ENCODE data around the gene PEMT.

Gene PEMT

DNA sequence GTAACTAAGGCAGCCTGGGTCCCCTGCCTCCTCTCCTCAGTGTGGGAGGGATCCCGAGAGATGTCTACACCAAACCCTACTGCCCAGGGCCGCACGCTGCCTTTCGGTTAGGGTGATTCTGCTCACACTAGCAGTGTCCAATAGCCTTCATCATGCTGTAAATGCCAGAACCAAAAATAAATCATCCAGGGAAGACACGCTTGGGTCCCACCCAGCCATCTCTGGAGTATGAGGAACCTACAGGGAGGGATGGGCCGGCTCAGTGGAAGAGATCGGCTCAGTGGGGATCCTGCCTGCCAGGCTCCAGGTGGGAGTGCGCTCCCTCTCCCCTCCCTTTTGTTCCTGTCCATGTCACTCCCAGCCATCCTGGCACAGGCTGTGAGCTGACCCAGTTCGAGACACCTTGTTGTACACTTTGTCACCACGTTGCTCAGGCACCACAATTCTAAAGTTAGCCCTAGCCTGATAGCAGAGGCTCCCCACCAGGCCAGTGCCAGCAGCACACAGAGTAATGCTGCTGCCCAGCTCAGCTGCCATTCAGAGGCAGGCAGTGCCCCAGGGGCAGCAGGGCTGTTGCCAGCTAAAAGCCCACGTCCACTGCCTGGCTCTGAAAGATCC lies 24.5 kb downstream of the PEMT start:
- Mint-ChIP-seq H3K9me3 (no peaks in the 10 kb centered on the region), H3K4me1 (peaks cover 75% of the 10 kb centered on the region), H3K36me3 (ENCODE audit: low read depth) (no peaks in the 10 kb centered on the region), H3K4me3 (no peak overlapping the region), H3K27ac (peak overlapping the region; percentile 22 to 88 (median 69)), H3K27me3 (ENCODE audit: low read depth) (no peaks in the 10 kb centered on the region)
- no peak for TF ChIP-seq CTCF (IDR thresholded peaks at IDR 0.05; ENCODE audit: unreplicated experiment in 3 of 3)

- Mint-ChIP-seq H3K36me3 (ENCODE audit: low read depth) (no peaks in the 10 kb centered on the region), H3K27ac (peak overlapping the region; percentile 53 to 92 (median 88)), H3K4me3 (peak overlapping the region in 1 of 3 experiments; percentile 26), H3K27me3 (ENCODE audit: low read depth) (no peaks in the 10 kb centered on the region), H3K4me1 (peaks cover 69% of the 10 kb centered on the region), H3K9me3 (no peaks in the 10 kb centered on the region)
- no peak for TF ChIP-seq CTCF (IDR thresholded peaks at IDR 0.05; ENCODE audit: unreplicated experiment in 3 of 3)
Measured at GRCh38 chr17:17565471-17566339, 25.8 kb downstream of the PEMT start.

- Mint-ChIP-seq H3K27ac (peak overlapping the region in 2 of 3 experiments; percentile 88 to 92), H3K27me3 (ENCODE audit: low read depth) (no peaks in the 10 kb centered on the region), H3K4me1 (peaks cover 61% of the 10 kb centered on the region), H3K36me3 (ENCODE audit: low read depth) (no peaks in the 10 kb centered on the region), H3K9me3 (no peaks in the 10 kb centered on the region), H3K4me3 (no peak overlapping the region)
- no peak for TF ChIP-seq CTCF (IDR thresholded peaks at IDR 0.05; ENCODE audit: unreplicated experiment in 3 of 3)
Measured at GRCh38 chr17:17564896-17565295, 26.6 kb downstream of the PEMT start.

GRCh38 chr17:17564323-17564722 lies 27.2 kb downstream of the PEMT start:
- H3K36me3 Mint-ChIP-seq (ENCODE audit: low read depth): no peaks in the 10 kb centered on the region
- peak overlapping the region in 2 of 3 experiments; percentile 64 to 81 for H3K27ac Mint-ChIP-seq
- TF ChIP-seq CTCF (IDR thresholded peaks at IDR 0.05; ENCODE audit: unreplicated experiment in 3 of 3): no peak
- no peaks in the 10 kb centered on the region for H3K27me3 Mint-ChIP-seq (ENCODE audit: low read depth)
- H3K9me3 Mint-ChIP-seq: no peaks in the 10 kb centered on the region
- H3K4me3 Mint-ChIP-seq: no peak overlapping the region
- H3K4me1 Mint-ChIP-seq: peaks cover 55% of the 10 kb centered on the region

DNA sequence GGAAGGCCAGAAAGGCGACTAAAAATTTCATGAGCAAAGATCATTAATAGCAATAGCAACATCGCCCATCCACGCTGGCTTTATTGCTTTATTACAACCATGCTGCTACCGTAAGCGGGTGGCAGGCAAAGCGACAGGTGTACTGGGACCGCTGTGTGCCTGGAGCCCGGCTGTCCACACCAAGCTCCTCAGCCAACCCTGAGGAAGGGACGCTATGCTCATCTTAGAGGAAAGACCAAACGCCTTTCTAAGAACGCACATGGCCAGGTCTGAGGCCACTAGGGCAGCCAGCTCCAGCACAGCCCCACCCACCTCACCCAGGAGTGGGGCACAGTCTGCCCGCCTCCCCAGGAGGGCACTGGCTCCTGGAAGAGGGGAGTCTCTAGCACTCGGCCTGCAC lies 28.0 kb downstream of the PEMT start:
- TF ChIP-seq CTCF (IDR thresholded peaks at IDR 0.05; ENCODE audit: unreplicated experiment in 3 of 3): no peak
- Mint-ChIP-seq H3K4me3 (no peak overlapping the region), H3K36me3 (ENCODE audit: low read depth) (no peaks in the 10 kb centered on the region), H3K27ac (no peak overlapping the region), H3K9me3 (no peaks in the 10 kb centered on the region), H3K27me3 (ENCODE audit: low read depth) (no peaks in the 10 kb centered on the region), H3K4me1 (peaks cover 47% of the 10 kb centered on the region)
